HEK293T (cell line): ENCODE results near the gene GRIK4.
"Not testable (repeated sequence)": the region's sequence is repeated elsewhere in the genome, so short reads cannot be mapped to it uniquely, and the experiment has no call there.

ENCODE experiments used
- BHLHE40 ChIP-seq: fragments of 450-650 bp; IDR thresholded peaks from 2 replicates; pipeline ENCODE4 v1.6.1; 2016; ENCODE audit warnings: mild to moderate bottlenecking, moderate library complexity, borderline replicate concordance
- FOXA1 ChIP-seq: fragments of 450-650 bp; IDR thresholded peaks from 2 replicates; pipeline ENCODE4 v1.6.1; 2016; ENCODE audit warnings: mild to moderate bottlenecking
- FOXK2 ChIP-seq: fragments of 450-650 bp; IDR thresholded peaks from 2 replicates; pipeline ENCODE4 v1.6.1; 2016; ENCODE audit warnings: mild to moderate bottlenecking
- FOXM1 ChIP-seq: fragments of 450-650 bp; IDR thresholded peaks from 2 replicates; pipeline ENCODE4 v1.6.1; 2017; ENCODE audit warnings: mild to moderate bottlenecking, borderline replicate concordance
- HDGF ChIP-seq: fragments of 450-650 bp; IDR thresholded peaks from 2 replicates; pipeline ENCODE4 v1.6.1; 2017; ENCODE audit warnings: antibody characterized with exemption, borderline replicate concordance
- L3MBTL2 ChIP-seq: fragments of 450-650 bp; conservative IDR thresholded peaks from 2 replicates; pipeline ENCODE4 v1.6.1; 2016; ENCODE audit warnings: mild to moderate bottlenecking
- SP1 ChIP-seq: fragments of 450-650 bp; IDR thresholded peaks from 2 replicates; pipeline ENCODE4 v1.6.1; 2017
- SUZ12 ChIP-seq: fragments of 450-650 bp; IDR thresholded peaks from 2 replicates; pipeline ENCODE4 v1.6.1; 2016; ENCODE audit warnings: mild to moderate bottlenecking
- ZNF384 ChIP-seq: fragments of 450-650 bp; IDR thresholded peaks from 2 replicates; pipeline ENCODE4 v1.6.1; 2016

DNA sequence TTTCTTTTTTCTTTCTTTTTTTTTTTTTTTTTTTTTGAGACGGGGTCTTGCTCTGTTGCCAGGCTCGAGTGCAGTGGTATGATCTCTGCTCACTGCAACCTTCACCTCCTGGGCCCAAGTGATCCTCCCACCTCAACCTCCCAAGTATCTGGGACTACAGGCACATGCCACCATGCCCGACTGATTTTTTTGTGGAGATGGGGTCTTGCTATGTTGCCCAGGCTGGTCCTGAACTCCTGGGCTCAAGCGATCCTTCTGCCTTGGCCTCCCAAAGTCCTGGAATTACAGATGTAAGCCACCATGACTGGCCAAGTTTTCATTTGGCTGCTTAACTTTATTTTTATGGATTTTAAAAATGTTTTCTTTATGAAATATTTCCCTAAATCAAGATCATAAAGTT lies 520.1 kb downstream of the GRIK4 start:
- TF ChIP-seq SUZ12, ZNF384, FOXM1, FOXA1, BHLHE40, SP1, L3MBTL2, HDGF, FOXK2: not testable (repeated sequence)
